HG02759 (cell line): Measurements from ENCODE around the gene UPF2.
"Not testable (repeated sequence)": the region's sequence is repeated elsewhere in the genome, so short reads cannot be mapped to it uniquely, and the experiment has no call there.

Experiments used
- ATAC-seq: cut with Tn5 transposase; IDR thresholded peaks from one replicate; pipeline ENCODE4 v1.9.1; 2021; ENCODE audit warnings: mild to moderate bottlenecking, moderate library complexity; ENCODE audit not compliant: unreplicated experiment

The UPF2 gene

GRCh38 chr10:11975795-11976194 is 66.8 kb downstream of the UPF2 start:
- no peak for ATAC-seq

DNA sequence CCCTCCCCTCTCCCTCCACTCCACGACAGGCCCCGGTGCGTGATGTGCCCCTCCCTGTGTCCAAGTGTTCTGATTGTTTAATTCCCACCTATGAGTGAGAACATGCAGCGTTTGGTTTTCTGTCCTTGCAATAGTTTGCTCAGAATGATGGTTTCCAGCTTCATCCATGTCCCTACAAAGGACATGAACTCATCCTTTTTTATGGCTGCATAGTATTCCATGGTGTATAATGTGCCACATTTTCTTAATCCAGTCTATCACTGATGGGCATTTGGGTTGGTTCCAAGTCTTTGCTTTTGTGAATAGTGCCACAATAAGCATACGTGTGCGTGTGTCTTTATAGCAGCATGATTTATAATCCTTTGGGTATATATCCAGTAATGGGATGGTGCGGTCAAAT is 70.1 kb downstream of the UPF2 start:
- not testable (repeated sequence) for ATAC-seq

DNA sequence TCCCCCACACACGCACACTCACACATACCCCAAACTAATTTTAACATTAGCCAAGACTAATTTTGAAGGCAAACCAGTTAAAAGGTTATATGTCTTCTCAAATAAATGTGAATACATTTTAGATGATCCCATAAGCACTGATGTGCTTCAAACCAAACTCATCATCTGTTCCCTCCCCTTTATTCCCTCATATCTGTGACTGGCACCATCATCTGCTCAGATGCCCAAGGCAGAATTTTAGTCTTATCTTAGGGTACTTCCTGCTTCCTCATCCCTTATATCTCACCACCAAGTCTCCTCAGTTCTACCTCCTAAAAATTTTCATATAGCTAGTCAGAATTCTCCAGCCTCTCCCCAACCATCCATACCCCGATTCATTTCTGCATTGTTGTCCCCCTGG is 80.4 kb downstream of the UPF2 start:
- ATAC-seq, result no peak

GRCh38 chr10:11961771-11962170 is 80.8 kb downstream of the UPF2 start:
- ATAC-seq, result no peak

DNA sequence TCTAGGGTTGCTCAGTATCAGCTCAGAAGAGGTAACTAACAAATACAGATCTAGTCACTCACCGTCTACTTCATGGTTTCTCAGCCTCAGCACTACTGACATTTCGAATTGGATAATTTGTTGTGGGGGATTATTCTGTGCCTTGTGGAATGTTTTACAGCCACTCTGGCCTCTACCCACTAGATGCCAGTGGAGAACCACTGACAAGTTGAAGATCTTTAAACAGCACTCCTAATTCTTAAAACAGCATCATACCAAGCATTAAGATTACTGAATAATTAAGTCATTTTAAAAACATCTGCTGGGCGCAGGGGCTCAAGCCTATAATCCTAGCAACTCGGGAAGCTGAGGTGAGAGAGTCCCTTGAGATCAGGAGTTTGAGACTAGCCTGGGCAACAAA is 82.6 kb downstream of the UPF2 start:
- no peak for ATAC-seq

DNA sequence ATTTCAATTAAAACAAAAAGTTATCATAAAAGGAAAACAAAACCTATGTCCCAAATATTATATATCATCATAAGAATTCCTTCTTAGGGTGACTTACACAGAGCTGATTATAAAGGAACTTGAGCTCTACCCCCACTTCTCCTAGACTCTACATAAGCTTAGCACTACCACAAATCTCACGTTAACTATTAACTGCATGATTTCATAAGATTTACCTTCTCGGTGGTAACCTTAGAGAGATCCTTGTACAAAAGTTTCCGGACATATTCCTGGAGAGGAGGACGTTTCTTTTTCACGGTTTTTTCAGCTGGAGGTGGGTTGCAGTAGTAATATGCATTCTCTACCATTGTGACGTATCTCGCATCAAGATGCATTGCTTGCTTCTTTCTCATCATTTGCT is 83.7 kb downstream of the UPF2 start:
- no peak for ATAC-seq

DNA sequence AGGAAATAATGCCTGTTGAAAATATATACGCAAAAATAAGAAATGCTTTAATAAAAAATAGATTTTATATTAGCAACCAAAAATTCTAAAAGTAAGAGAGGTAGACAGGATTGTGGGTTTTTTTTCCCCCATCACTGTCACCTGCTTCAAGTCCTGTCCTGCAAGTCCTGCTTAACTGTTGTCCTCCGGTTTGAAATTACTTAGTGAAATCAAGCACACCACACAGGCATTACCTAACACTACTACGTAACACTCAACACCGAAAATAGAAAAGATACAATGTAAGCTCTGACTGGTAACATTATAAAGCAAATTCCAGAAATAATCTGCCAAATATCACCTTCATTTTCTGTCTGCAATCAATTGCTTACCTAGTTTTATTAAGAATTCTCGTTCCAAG is 90.9 kb downstream of the UPF2 start:
- ATAC-seq, result no peak

DNA sequence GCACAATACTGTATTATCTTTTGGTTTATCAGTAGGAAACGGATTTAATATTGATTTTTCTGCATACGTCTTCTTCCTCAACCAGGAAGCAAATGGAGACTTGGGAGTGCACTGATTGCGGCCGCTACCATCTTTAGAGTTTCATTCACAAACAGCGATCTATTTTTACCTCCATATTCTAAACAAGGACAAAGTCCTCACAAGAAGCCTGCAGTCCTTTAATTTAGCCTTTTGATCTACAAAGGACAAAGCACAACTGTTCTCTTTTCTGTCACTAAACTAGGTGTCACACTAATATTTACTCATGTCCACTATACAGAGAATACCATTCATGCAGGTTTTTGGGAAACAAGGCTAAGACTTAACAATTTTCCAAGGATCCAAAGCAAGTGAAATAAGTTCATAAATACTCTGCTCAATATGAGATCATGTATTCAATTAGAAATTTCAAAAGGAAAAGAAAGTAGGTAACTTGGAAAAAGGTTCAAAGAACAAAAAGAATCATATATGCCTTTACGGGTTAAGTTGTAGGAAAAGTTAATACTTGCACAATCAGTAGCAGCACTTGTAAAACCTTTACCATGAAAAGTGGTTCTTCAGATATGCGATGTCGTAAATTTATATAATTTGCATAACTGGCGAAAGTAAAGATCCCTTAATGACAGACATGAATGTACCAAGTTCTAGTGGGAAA is 92.1 kb downstream of the UPF2 start:
- ATAC-seq, result no peak

- ATAC-seq, result no peak
Observed at GRCh38 chr10:11949152-11949551, 93.5 kb downstream of the UPF2 start.

- no peak for ATAC-seq
Observed at GRCh38 chr10:11946652-11947051, 96.0 kb downstream of the UPF2 start.

GRCh38 chr10:11936389-11937152 is 106.0 kb downstream of the UPF2 start:
- no peak for ATAC-seq

DNA sequence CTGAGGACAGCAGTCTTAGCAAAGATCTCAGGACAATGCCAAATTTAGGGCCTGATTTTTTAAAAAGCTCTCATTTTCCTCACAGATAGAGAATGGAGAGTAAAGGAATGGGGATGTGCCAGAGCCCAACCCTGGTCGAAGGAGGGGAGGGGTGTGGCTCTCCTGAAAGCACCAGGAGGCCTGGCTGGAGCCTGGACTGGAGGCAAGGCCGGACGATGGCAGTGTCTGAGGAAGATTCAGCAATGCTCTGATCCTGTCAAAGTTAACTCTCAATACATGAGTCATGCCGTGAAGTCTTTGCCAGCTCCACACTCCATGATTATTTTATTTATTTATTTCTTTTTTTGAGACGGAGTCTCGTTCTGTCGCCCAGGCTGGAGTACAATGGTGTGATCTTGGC is 108.3 kb downstream of the UPF2 start:
- no peak for ATAC-seq

DNA sequence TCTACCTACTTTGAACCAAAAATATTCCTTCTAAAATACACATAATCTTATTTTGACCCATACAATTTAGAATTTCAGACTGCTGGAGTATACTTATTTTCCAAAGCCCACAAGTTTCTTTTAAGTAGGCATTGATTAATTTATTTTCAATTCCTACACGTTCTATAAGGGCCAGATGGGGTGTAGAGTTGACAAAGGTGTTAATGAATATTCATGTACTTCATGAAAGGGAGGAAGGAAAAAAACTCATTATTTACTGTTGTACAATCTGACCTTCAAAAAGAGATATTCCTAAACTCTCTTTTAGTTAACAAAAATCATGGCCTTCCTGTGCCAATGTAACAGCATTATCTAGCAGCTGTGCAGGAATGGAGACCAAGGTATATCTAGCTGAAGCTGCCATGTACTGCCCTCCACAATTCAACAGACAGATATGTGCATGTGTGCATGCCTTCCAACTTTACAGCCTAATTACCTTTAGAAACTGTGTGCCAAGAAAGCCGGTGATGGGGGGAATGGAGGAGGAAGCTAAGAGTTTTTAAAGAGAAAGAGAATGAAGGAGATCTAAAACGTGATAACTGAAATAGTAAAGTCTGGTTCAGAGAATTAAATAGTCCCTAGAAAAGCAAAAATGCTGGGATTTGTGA is 108.9 kb downstream of the UPF2 start:
- no peak for ATAC-seq

- ATAC-seq, result no peak
Observed at GRCh38 chr10:11931038-11931437, 111.6 kb downstream of the UPF2 start.

- ATAC-seq, result no peak
Observed at GRCh38 chr10:11930312-11930978, 112.2 kb downstream of the UPF2 start.

DNA sequence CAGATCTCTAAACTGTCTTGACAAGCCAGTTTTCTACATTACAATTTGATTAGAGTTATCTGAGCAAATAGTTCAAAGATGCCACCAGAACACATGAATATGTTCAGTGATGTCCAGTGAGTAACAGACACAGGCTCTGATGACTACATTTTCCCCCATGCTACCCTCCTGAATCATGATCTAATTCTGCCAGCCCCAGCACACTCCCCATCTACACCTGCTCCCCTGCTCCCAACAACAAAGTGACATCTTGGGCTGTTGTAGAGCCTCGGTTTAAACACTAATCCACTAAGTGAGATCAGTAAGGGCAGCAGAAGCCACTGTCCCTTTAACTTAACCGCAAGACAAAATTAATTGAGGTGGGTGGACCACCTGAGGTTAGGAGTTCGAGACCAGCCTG is 114.9 kb downstream of the UPF2 start:
- ATAC-seq, result no peak

DNA sequence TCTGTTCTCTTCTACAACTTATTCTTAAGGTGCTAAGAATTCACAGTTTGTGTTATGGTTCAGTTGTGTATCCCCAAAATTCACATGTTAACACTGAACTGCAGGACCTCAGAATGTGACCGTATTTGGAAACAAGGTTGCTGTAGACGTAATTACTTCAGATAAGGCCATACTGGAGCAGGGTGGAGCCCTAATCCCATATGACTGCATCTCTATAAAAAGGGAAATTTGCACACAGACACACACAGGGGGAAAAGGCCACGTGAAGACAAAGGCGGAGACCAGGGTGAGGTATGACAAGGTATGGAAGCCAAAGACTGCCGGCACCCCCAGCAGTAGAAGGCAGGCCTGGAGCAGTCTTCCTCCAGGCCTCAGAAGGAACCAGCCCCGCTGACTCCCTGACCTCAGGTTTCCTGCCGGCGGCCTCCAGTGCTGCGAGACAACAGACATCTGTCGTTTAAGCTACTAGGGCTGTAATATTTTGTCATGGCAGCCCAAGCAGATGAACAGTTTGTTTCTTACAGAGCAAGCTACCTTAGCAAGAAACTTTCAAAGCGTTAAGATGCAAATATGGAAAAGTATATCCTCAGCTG is 120.7 kb downstream of the UPF2 start:
- ATAC-seq, result no peak

GRCh38 chr10:11919271-11919670 is 123.3 kb downstream of the UPF2 start:
- ATAC-seq, result no peak

DNA sequence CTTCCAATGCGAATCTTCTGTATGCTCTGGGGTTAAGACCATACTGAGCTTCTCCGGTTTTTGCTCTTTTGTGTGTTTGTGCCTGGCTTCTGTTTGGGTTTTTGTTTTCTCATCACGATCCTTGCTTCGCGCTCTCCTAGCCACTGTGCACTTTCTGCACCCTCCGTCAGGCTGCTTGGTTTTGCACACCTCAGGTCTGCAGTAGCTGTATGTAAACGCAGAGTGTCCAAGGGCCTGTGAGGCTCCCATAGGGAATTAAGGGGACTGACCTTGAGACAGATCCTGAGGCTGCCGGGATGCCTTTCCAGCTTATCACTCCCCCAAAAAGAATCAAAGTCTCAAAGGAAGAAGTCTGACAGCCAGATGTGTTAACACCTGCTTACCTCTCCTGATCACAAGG is 124.2 kb downstream of the UPF2 start:
- no peak for ATAC-seq

DNA sequence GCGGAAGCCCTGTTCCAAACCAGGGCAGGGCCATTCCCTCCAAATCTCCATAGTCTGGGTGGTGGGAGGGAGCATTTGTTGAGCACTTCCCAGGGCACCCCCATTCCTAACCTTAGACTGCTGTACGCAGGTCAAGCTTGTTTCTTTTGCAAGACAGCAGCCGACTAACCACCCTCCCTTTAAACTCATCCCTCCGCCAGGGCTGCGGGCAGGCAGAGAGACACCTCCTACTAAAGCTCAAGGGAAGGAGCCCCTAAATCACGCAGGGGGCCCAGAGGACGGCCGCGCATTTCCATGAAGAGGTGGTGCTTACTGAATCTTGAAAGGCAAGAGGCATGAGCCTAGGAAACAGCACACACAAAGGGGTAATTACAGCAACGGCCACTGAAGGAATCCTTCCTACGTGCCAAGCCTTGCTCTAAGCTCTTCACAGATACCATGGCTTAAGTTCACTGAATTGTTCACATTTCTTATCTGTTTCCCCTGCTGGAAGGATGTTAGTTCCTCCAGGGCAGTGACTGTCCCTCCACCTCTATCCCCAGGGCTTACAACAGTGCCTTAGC is 129.4 kb downstream of the UPF2 start:
- ATAC-seq, result no peak

GRCh38 chr10:11910102-11910501 is 132.5 kb downstream of the UPF2 start:
- no peak for ATAC-seq
